Measurements from ENCODE around the gene RNF5.

- TF ChIP-seq CTCF (IDR thresholded peaks at IDR 0.05; ENCODE audit: poor library complexity) (no peak), EZH2phosphoT487 (IDR thresholded peaks at IDR 0.05; ENCODE audit: low read depth, severe bottlenecking, unreplicated experiment) (no peak), EZH2 (IDR thresholded peaks at IDR 0.05; ENCODE audit: borderline replicate concordance) (no peak)
Measured at GRCh38 chr6:32176476-32177182, 1.6 kb upstream of the RNF5 start.

Data from hepatocyte (in vitro differentiated cells).